Measurements from ENCODE around the gene SOCS1.

SOCS1 gene

GRCh38 chr16:11259655-11260595 is 3.9 kb upstream of the SOCS1 start:
- DNase-seq, result no peak

GRCh38 chr16:11258553-11259492 is 2.8 kb upstream of the SOCS1 start:
- DNase-seq, result peak; percentile 66

GRCh38 chr16:11257131-11257938 is 1.3 kb upstream of the SOCS1 start:
- peak; percentile 70 for DNase-seq

- no peak for DNase-seq
These were observed 692 bp upstream of the SOCS1 start for GRCh38 chr16:11256661-11257130.

- DNase-seq, result peak; percentile 65
These were observed 879 bp downstream of the SOCS1 start for GRCh38 chr16:11254913-11255736.

- no peak for DNase-seq
These were observed 1.8 kb downstream of the SOCS1 start for GRCh38 chr16:11253995-11254912.

GRCh38 chr16:11253009-11253994 is 2.7 kb downstream of the SOCS1 start:
- DNase-seq, result peak; percentile 65

GRCh38 chr16:11252482-11252931 is 3.5 kb downstream of the SOCS1 start:
- DNase-seq, result no peak

- peak; percentile 80 for DNase-seq
These were observed 4.2 kb downstream of the SOCS1 start for GRCh38 chr16:11251525-11252481.

GRCh38 chr16:11250786-11251524 is 5.0 kb downstream of the SOCS1 start:
- DNase-seq, result no peak

- DNase-seq, result no peak
These were observed 5.8 kb downstream of the SOCS1 start for GRCh38 chr16:11250091-11250785.

- DNase-seq, result no peak
These were observed 6.6 kb downstream of the SOCS1 start for GRCh38 chr16:11249233-11250061.

- DNase-seq, result no peak
These were observed 7.9 kb downstream of the SOCS1 start for GRCh38 chr16:11248133-11248532.

- DNase-seq, result no peak
These were observed 10.0 kb downstream of the SOCS1 start for GRCh38 chr16:11245988-11246387.

GRCh38 chr16:11245222-11245737 is 10.7 kb downstream of the SOCS1 start:
- DNase-seq, result no peak

Data from CD4-positive, alpha-beta T cell treated with Interleukin-12 subunit alpha and Interleukin-12 subunit beta, for 1 hour (primary cell).